ENCODE results near the gene FOXC2. TPM values are rescaled to one million over a fixed set of nuclear protein-coding genes. Genes with fewer than 3 reads are reported as not detected.

FOXC2 gene
- total RNA-seq: 0.29 and 0.53 TPM in 2 replicates

GRCh38 chr16:86566601-86566965 is at the start of gene FOXC2:
Gene FOXC2 (plus strand): TSS chr16:86566829. CDS start chr16:86567336, 507 bp downstream.

GRCh38 chr16:86554917-86555703 is 11.5 kb upstream of the FOXC2 start, which contains the start of gene MTHFSD:
Gene MTHFSD (minus strand): TSS chr16:86555235. CDS start chr16:86555184, 51 bp downstream.

GRCh38 chr16:86578061-86578599 is 11.5 kb downstream of the FOXC2 start, which contains the start of gene FOXL1:
Gene FOXL1 (plus strand): TSS chr16:86578549. CDS start chr16:86578724, 175 bp downstream.

Other genes with a start within 250 kb of the FOXC2 start
- gene FOXF1, start 56.3 kb upstream of the FOXC2 start, total RNA-seq: 11.5 and 15.8 TPM in 2 replicates
- 8.4 and 10.1 TPM in 2 replicates for gene MTHFSD, start 11.6 kb upstream of the FOXC2 start, total RNA-seq
- 11.2 and 11.7 TPM in 2 replicates for gene FOXL1, start 11.7 kb downstream of the FOXC2 start, total RNA-seq